Mucosa of descending colon (tissue), 3 donors: Measurements from ENCODE around the gene TAX1BP1. TPM values are rescaled to one million over a fixed set of nuclear protein-coding genes. Genes with fewer than 3 reads are reported as not detected.

ENCODE experiments used
- ATAC-seq: fragments of 200-7000 bp; cut with Tn5 transposase; one replicate; pipeline ENCODE4 v1.9.1; 2020; ENCODE audit warnings: mild to moderate bottlenecking, moderate library complexity
- DNase-seq, 3 donors: peaks; one replicate each; pipeline ENCODE4 v3.0.0-alpha.2; 2020
- H3K36me3 ChIP-seq: fragments of 200-600 bp; one replicate; pipeline ENCODE4 v1.8.0; 2021; ENCODE audit warnings: low read depth, mild to moderate bottlenecking
- H3K4me1 ChIP-seq: fragments of 200-600 bp; one replicate; pipeline ENCODE4 v1.8.0; 2021; ENCODE audit warnings: low read depth, mild to moderate bottlenecking
- H3K4me3 ChIP-seq: fragments of 200-600 bp; one replicate; pipeline ENCODE4 v1.8.0; 2021; ENCODE audit warnings: mild to moderate bottlenecking
- H3K9me3 ChIP-seq: fragments of 200-600 bp; one replicate; pipeline ENCODE4 v1.8.0; 2021; ENCODE audit warnings: mild to moderate bottlenecking
- intact Hi-C, 2 donors: fragments of 100-400 bp; cut with DNase I in 1 of 2; cut with micrococcal nuclease in 1 of 2; formaldehyde crosslinking; loops; one replicate each; pipeline versions ENCODE4 v1.11.0 to v1.11.1; 2022; cut with DNase I, micrococcal nuclease
- total RNA-seq, 3 donors: library from RNA; stranded (reverse); fragmentation: NEBNext Ultra II Directional in 2 of 3; extraction: Animal tissue kit (Norgen Biotek cat#: 25700) in 2 of 3; gene quantifications; one replicate each; pipeline versions ENCODE4 v1.2.1 to v1.2.4, GENCODE V29; 2021 to 2023
- TF ChIP-seq, protein P1 (sequence below): fragments of 200-600 bp; IDR thresholded peaks from one replicate; pipeline ENCODE4 v1.8.0; 2022; ENCODE audit warnings: antibody characterized with exemption, mild to moderate bottlenecking
- donor health status: DM: no; HTN: no; CAD: no; lungs with moderate emphysema.
- donor health status: DM: no; HTN: no; CAD: no.
- donor health status: DM: no; HTN: yes; CAD: no.

Gene TAX1BP1
- total RNA-seq, 3 donors from 2014 or later = 115 to 163 (median 150) TPM

DNA sequence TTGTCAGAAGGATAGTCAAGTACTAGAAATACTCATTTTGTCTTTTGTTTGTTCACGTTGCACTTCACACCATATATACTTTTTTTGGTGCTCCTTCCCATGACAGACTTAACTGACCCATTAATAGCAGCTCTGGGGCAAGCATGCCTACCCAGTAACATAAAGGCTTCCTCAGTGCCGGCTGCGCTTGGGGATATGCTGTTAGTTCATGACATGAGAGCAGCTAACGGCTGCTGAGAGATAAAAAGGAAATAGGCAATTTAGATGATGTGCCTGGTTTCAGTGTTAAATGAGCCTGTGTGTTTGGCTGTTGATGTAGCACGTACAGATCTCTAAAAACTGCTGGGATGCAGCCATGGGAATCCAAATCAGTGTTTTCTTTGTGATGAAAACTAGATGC is 86.4 kb downstream of the TAX1BP1 start:
- no peak overlapping the region for H3K4me3 ChIP-seq
- DNase-seq (no peak), ATAC-seq (no peak)
- TF ChIP-seq, protein P1, sequence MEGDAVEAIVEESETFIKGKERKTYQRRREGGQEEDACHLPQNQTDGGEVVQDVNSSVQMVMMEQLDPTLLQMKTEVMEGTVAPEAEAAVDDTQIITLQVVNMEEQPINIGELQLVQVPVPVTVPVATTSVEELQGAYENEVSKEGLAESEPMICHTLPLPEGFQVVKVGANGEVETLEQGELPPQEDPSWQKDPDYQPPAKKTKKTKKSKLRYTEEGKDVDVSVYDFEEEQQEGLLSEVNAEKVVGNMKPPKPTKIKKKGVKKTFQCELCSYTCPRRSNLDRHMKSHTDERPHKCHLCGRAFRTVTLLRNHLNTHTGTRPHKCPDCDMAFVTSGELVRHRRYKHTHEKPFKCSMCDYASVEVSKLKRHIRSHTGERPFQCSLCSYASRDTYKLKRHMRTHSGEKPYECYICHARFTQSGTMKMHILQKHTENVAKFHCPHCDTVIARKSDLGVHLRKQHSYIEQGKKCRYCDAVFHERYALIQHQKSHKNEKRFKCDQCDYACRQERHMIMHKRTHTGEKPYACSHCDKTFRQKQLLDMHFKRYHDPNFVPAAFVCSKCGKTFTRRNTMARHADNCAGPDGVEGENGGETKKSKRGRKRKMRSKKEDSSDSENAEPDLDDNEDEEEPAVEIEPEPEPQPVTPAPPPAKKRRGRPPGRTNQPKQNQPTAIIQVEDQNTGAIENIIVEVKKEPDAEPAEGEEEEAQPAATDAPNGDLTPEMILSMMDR = no peak
- no peaks in the 10 kb centered on the region for H3K36me3 ChIP-seq
- intact Hi-C loops = no loop called here
- H3K4me1 ChIP-seq = no peaks in the 10 kb centered on the region
- H3K9me3 ChIP-seq = no peaks in the 10 kb centered on the region

DNA sequence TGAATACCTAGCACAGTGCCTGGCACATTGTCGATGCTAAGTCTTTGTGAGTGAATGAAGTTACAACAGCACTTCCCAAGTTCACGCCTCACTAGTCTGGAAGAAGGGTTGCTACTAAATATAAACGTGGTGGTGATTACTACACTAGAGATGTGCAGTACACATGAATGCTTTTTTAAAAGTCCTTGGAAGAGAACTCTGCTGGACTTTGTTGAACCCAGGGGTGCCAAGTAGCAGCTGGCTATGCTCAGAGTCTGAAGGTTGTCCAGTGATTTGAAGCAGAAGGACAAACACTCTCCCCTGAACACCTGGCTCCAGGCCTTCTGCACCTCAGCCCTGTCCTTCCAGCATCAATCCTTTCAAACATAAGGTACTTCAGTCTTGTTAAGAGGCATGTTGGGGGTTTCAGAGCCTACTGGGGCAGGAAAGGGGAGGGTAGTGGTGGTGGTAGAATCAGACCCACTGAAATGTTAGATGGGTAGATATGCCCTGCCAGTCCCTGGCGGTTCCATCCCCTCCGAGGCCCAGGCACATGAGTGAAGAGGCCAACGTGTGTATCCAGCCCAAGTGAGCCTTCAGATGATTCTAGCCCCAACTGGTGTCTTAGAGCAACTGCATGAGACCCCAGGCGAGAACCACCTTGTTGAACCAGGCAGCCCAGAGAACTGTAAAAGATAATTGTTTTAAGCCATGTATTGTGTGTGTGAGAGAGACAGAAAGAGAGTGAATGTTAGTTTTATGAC is 94.4 kb downstream of the TAX1BP1 start:
- Histone ChIP-seq H3K9me3 (no peaks in the 10 kb centered on the region), H3K4me1 (no peaks in the 10 kb centered on the region), H3K4me3 (no peak overlapping the region), H3K36me3 (no peaks in the 10 kb centered on the region)
- DNase-seq (no peak), ATAC-seq (no peak)
- TF ChIP-seq, protein P1 = no peak
- intact Hi-C loops = no loop called here

- no peak overlapping the region for H3K4me3 ChIP-seq
- intact Hi-C loops = no loop called here
- no peaks in the 10 kb centered on the region for H3K4me1 ChIP-seq
- TF ChIP-seq, protein P1 = no peak
- DNase-seq (no peak), ATAC-seq (no peak)
- no peaks in the 10 kb centered on the region for H3K36me3 ChIP-seq
- no peaks in the 10 kb centered on the region for H3K9me3 ChIP-seq
Observed at GRCh38 chr7:27835376-27835775, 95.4 kb downstream of the TAX1BP1 start.

- intact Hi-C loops = no loop called here
- TF ChIP-seq, protein P1 = no peak
- Histone ChIP-seq H3K4me3 (no peak overlapping the region), H3K36me3 (no peaks in the 10 kb centered on the region), H3K4me1 (no peaks in the 10 kb centered on the region), H3K9me3 (no peaks in the 10 kb centered on the region)
- ATAC-seq (peak; percentile 17), DNase-seq (no peak)
Observed at GRCh38 chr7:27836536-27836935, 96.6 kb downstream of the TAX1BP1 start.

- no peak for DNase-seq
- H3K4me1 ChIP-seq = no peaks in the 10 kb centered on the region
- H3K4me3 ChIP-seq = no peak overlapping the region
- intact Hi-C loops = no loop called here
- no peaks in the 10 kb centered on the region for H3K36me3 ChIP-seq
- TF ChIP-seq, protein P1 = no peak
- no peaks in the 10 kb centered on the region for H3K9me3 ChIP-seq
- ATAC-seq = no peak
Observed at GRCh38 chr7:27839099-27839498, 99.1 kb downstream of the TAX1BP1 start.
